RKO (cell line): ENCODE data around the gene PTMS.

ENCODE experiments used
- DNase-seq: peaks from one replicate; pipeline ENCODE4 v3.0.0-alpha.2; 2016; ENCODE audit warnings: low spot score

PTMS gene

DNA sequence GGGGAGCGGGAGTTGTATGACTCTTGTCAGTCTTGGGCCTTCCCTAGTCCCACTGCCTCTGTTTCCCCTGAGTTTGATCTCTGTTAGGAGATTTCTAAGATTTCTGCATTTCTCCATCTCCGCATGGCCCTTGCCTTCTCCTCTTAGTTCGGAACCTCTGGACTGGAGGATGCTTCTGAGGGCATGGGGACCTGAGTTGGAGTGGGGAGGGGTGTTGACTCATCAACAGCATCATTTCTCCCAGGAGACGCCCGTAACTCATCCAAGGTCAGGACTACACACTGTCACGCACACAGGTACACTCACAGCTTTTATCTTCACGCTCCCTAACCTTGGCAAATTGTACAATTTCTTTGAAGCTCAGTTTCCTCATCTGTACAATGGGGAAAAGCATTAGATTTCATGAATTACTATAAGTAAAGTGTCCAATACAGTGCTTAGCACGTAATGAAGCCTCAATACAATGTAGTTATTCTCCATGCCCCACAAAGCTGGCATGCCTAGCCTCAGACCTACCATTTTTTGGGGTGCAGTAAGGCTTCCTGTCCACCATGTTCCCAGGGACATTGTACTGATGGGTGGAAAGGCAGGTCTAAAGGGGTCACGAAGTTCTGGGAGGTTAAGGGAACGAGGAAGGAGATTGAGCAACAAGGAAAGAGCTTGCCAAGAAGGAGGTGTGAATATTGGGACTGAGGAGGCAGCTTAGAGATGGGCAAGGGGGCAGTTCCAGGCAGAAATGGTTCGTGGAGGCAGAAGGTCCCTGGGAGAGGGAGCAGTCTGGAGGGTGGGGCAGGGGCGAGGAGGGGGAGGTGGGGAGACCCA is 5.6 kb downstream of the PTMS start:
- no peak for DNase-seq

DNA sequence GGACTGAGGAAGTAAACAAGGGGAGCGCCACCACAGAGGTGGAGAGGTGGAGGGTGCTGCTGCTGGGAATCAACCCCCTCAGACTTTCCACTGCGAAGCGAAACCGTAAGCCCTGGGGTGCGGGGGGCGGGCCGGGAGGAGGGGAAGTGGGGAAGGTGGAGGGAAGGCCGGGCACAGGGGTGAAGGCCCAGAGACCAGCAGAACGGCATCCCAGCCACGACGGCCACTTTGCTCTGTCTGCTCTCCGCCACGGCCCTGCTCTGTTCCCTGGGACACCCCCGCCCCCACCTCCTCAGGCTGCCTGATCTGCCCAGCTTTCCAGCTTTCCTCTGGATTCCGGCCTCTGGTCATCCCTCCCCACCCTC is 6.2 kb downstream of the PTMS start, which contains the start of gene LAG3:
LAG3 (plus strand) TSS at position 190 of the 365 bp plus-strand sequence. CDS start 333 bp downstream, outside the sequence.
- no peak for DNase-seq

DNA sequence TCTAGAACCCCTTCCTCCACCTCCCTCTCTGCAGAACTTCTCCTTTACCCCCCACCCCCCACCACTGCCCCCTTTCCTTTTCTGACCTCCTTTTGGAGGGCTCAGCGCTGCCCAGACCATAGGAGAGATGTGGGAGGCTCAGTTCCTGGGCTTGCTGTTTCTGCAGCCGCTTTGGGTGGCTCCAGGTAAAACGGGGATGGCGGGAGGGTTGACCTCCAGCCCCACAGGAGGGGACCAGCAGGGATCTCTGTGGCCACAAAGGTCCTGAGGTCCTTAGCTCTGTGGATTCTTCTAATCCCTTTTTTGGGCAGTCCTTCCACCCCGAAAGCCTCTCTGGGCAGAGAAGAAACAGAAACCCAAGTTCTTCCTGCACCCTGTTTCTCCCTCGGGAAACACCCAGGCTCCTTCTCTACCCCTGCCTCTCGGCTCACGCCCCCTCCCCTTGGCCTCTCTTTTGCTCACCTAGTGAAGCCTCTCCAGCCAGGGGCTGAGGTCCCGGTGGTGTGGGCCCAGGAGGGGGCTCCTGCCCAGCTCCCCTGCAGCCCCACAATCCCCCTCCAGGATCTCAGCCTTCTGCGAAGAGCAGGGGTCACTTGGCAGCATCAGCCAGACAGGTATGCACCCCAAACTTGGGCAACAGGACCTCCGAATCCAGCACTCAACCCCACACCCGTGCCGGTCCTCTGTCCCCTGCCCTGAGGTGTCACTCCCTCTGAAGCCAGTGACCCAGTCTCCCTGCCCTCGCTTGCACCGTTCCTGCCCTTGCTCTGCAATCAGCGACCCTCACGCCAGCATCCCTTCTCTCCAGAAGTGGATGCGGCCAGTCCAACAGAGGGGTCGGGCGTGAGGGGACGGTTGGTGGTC is 6.8 kb downstream of the PTMS start:
- no peak for DNase-seq

DNA sequence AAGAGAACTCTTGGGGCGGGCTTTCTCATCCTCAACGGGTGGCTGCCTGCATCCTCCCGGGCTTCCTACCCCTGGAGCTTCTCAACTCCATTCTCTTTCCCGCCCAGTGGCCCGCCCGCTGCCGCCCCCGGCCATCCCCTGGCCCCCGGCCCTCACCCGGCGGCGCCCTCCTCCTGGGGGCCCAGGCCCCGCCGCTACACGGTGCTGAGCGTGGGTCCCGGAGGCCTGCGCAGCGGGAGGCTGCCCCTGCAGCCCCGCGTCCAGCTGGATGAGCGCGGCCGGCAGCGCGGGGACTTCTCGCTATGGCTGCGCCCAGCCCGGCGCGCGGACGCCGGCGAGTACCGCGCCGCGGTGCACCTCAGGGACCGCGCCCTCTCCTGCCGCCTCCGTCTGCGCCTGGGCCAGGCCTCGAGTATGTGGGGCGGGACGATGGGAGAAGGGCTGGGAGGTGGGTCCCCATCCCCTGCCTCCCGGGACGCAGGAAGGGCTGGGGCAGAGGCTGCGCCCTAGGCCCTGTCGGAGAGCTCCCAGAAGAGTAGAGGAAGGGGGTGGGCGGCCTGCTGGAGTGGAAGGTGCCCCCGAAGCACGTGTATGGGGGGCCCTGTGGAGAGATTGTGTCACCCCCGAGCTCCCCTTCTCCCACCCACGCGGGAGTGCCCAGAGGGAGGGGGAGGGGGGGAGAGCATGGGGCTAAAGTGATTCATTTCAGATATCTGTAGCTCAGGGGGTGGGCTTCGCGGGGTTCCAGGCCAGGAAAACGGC is 7.6 kb downstream of the PTMS start:
- DNase-seq, result no peak

DNA sequence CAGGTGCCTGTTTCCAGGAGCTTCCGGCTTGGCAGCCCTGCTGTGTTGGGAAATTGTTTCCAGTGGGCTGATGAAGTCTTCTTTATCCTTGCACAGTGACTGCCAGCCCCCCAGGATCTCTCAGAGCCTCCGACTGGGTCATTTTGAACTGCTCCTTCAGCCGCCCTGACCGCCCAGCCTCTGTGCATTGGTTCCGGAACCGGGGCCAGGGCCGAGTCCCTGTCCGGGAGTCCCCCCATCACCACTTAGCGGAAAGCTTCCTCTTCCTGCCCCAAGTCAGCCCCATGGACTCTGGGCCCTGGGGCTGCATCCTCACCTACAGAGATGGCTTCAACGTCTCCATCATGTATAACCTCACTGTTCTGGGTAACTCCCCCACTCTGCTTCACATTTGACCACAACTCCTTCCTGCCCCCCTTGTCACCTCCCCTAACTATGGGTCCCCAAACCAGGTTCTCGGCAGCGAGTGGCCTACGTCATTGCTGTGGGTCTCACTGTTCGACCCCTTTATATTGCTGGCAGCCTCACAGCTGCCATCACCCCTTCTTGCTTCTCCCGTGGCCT is 8.4 kb downstream of the PTMS start:
- DNase-seq, result no peak

DNA sequence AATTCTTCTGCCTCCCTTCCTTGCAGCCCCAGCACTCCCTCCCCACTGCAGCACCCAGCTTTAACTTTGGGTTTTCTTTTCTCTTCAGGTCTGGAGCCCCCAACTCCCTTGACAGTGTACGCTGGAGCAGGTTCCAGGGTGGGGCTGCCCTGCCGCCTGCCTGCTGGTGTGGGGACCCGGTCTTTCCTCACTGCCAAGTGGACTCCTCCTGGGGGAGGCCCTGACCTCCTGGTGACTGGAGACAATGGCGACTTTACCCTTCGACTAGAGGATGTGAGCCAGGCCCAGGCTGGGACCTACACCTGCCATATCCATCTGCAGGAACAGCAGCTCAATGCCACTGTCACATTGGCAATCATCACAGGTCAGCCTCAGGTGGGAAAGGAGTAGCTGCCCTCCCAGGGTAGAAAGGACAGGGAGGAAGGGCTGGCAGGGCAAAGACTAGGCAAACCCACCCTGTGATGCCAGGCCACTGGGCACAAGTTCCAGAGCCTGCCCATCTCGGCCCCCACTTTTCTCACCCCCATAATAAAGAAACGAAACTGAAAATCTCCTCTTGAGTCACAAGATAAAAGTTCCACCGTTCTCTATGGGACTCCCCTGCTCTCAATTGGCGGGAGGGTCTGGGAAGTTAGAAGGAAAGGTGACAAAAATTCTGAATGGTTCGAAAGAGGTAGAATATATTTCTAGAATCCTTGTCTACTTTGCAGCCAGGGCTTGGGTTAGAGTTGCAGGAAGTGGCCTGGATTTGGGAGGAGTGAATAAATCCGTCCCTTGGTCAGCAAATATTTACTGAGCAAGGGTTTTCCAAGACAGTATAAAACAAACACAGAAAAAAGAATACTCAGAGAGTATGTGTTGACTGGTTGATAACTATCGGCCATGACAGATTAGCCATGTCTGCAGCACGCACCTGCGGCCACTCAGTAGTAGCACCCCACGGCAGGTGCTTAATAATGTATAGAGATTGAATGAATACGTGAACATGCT is 9.3 kb downstream of the PTMS start:
- DNase-seq, result no peak

DNA sequence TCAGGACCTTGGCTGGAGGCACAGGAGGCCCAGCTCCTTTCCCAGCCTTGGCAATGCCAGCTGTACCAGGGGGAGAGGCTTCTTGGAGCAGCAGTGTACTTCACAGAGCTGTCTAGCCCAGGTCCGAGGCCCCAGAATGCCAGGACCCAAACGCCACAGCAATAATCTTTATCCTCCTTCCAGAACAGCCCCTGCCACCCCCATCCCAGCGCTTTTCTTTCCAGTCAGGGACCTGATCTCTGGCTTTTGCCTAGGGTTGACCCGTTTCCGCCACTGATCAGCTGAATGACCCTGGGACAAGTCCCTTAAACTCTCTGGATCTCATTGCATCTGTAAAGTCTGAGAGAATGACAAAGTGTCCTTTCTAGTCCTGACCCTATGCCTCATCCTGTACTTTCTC is 11.2 kb downstream of the PTMS start:
- no peak for DNase-seq

DNA sequence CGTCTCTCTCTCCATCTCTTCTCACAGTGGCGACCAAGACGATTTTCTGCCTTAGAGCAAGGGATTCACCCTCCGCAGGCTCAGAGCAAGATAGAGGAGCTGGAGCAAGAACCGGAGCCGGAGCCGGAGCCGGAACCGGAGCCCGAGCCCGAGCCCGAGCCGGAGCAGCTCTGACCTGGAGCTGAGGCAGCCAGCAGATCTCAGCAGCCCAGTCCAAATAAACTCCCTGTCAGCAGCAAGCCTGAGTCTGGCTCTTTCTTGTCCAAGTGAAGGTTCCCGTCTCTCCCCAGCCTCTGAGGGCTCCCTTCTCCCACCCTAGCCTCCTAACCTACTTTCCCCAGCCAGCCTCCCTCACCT is 12.0 kb downstream of the PTMS start:
- no peak for DNase-seq

DNA sequence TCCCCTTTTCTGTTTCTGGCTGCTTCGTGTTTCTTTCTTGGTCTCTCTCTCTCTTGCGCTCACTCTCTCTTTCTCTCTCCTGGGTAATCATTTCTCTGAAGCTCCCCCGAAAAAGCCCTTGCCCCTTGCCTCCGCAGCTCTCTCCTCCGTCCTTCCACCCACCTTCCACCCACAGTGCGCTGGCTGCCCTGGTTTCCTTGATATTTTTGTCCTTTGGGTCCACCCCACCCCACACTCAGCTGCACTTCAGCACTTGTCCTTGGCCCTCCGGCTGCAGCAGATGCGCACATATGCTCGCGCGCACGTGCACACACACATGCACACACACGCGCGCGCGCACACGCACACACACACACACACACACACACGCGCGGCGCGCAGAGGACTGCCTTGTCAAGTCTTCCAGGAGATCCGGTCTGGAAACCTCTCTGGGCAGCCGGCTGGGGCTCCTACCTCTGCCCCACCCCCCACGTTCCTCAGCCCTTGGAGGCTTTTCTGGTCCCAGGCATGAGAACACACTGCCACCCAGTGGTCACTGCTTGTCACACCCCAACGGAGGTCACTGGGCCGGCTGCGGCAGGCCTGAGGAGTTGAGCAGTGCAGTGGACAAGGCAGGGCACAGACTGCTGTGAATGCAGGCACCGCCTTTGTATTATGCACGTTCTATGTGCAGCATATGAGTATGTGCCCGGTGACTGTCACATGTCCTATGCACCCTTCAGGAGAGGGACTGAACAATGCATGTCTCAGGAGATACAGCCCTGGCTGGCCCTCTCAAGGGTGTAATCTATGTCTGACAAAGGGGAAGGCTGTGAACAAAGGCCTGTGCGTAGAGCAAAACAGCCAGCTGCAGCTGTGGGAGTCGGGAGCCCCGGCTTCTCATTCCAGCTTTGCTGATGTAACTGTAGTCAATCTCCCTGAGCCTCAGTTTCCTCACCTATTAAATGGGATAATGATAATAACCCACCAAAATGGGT is 12.7 kb downstream of the PTMS start:
- peak; percentile 90 for DNase-seq

DNA sequence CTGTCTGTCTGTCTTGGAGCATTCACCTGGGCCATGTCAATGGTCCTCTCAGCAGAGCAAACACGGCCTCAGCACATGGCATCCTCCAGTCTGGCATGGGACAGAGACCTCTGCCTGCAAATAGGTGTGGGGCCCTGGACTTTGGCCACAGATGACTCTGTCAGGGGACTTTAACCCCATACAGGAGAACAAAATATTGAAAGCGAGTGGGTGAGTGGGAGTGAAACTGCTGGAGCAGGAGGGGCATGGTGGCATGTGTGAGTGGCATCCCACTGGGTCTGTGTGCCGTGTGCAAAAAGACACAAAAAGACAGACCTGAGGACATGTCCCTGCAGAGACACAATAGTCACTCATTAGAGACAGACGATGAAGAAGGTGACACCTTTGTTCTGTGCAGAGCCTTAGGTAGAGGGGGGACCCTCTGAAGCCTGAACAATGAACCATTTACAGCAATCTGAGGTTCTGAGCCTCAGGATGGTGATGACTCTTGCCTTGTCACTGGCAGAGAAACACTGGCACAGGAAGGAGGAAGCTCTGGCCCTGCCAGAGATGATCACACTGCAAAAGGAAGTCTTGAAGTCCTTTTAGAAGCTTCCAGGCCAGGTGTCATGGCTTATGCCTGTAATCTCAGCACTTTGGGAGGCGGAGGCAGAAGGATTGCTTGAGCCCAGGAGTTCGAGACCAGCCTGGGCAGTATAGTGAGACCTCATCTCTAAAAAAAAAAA is 13.7 kb downstream of the PTMS start:
- DNase-seq, result no peak

DNA sequence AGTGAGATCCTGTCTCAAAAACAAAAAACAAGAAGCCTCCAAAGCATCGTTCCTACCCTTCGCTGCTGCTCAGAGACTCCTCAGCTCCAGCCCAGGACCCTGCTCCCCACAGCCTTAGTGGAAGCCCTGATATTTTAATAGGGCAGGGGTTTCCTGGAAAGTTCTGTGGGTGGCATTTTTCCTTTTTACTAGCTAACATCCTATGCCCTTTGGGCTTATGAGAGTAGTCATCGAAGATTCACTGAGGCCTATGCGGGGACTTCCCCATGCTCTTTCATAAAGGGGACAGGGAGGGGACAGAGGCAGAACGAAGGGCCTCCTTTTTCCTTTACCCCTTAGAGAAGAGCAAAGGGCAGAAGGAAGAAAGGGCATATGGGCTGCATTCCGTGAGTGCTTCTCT is 14.4 kb downstream of the PTMS start:
- DNase-seq, result no peak

DNA sequence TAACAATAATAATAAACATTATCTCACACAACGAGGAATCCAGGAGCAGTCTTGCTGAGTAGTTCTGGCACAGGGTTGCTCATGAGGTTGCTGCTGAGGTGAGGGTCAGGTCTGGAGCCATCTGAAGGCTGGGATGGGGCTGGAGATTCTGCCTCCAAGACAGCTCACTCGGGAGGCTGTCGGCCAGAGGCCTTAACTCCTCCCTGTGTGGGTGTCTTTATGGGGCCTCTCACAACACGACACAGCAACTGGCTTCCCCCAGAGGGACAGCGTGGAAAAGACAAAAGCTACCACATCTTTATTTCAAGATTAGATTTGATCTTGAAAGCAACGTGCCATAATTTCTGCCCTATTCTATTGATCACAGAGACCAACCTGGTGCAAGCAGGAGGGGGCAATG is 16.0 kb downstream of the PTMS start:
- no peak for DNase-seq

DNA sequence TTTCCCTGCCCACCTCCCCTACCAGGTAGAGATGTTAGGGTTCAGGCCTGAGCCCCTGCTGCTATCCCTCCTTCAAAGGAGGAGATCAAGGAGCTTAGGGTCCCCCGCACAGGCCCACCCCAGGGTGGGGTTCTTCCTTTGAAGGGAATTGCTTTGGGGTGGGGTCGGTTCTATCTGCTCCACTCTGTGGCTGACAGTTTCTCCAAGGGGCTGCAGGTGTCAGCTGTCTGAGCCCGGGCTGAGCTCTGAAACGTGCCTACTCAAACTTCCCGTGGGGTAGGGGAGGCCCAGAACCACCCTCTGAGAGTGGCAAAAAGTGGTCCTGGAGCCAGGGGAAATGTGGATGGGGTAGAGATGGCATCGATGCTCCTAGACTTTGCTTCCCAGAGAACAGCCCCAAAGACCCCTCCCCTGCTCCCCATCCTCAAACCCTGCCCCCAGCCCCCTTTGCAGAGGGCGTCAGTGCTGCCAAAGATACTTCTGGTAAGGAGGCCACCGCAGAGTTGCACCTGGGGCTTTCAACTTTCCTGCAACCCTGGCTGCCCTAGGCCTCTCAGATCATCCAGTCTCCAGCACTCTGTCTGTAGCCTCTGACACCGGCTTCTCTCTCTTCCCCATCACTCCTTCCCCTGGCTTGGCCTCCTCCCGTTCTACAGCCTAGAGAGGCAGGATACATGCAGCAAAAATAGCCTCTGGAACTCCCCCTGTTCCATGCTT is 16.8 kb downstream of the PTMS start:
- no peak for DNase-seq

DNA sequence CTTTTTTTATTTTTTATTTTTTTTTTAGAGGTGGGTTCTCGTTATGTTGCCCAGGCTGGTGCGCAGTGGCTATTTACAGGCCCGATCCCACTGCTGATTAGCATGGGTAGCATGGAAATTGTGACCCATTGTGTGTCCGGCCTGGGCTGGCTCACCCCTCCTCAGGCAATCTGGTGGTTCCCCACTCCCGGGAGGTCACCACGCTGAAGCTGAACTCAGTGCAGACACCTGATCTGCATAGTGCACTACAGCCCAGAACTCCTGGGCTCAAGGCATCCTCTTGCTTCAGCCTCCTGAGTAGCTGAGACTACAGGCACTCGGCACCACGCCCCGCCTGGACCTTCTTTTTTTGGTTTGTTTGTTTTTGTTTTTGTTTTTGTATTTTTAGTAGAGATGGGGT is 17.7 kb downstream of the PTMS start:
- no peak for DNase-seq

DNA sequence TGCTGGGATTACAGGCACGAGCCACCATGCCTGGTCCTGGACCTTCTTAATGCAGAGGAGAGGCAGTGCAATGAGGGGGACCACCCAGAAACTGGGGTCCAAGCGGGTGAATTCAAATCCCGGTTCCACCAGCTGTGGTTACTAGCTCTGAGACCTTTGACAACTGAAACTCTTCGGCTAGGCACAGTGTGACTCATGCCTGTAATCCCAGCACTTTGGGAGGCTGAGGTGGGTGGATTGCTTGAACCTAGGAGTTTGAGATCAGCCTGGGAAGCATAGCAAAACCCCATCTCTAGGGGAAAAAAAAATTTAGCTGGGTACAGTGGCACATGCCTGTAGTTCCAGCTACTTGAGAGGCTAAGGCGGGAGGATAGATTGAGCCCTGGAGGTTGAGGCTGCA is 18.1 kb downstream of the PTMS start:
- DNase-seq, result no peak

DNA sequence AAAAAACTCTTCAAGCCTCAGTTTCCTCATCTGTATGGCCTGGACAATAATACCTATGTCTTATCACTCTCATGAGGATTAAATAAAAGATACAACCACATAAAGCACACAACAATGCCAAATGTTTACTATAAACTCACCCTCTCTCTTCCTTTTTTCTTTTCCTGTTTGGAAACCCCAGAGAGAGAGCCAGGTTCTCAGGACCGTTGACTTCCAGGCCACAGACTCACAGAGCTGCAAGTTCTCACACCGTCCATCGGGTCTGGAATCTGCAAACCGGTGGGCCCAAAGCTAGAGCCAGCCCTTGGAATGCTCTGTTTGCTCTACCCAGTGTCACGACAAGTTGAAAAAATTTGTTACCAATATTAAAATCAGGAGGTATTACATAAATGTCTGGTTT is 18.6 kb downstream of the PTMS start:
- DNase-seq, result no peak

DNA sequence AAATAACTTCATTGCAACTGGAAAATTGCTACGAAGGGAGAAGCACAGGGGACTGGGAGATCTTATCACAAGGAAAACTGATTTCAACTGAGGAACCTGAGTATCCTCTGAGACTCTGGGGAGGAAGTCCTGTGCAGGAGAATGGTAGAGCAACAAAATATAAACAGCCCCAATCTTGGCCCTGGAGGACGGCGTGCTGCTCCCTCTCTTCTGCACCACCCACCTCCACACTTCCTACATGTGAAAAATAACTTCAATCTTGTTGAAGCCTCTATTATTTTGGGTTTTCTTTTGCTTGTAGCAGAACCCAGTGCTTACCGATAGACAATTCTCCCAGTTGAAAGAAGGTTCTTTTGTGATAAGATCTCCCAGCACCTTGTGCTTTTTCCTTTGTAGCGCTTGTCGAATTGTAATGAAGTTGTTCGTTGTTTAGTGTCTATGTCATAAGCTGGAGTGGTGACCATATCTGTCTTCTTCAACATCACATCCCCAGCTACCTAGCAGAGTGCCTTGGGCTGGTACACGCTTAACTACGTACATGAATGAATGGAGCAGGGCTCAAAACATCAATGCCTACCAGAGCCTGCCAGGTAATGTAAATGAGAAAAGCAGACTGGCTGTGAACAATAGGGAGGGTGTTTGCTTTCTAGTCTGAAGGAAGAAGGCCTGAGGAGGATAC is 20.4 kb downstream of the PTMS start:
- DNase-seq, result no peak

DNA sequence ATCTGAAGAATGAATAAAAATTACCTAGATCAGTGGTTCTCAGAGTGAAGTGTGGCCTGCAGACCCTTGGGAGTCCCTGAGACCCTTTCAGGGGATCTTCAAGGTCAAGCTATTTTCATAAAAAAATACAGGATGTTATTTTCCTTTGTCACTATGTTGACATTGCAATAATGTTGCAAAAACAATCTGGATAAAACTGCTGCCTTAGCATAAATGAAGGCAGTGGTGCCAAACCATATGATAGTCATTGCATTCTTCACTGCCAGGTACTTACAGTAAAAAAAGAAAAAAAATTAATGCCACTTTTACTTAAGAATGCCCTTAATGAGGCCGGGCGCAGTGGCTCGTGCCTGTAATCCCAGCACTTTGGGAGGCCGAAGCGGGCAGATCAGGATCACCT is 21.1 kb downstream of the PTMS start:
- no peak for DNase-seq
